ENCODE measurements around the gene NCF2.

Gene NCF2

GRCh38 chr1:183600136-183600535 lies 9.9 kb upstream of the NCF2 start:
- H3K27me3 ChIP-seq (ENCODE audit: control insufficient read depth, insufficient read depth, low read length, poor library complexity, severe bottlenecking): no peaks in the 10 kb centered on the region
- no peaks in the 10 kb centered on the region for H3K4me1 ChIP-seq (ENCODE audit: control insufficient read depth, insufficient read depth, low read length)
- no peak overlapping the region for H3K4me3 ChIP-seq (ENCODE audit: insufficient read depth, low read depth, low read length)
- no peaks in the 10 kb centered on the region for H3K9me3 ChIP-seq (ENCODE audit: control insufficient read depth, low read length)
- 90 to 96% methylated on average over 3 of the region's 3 CpGs for WGBS, 2 experiments
- no peaks in the 10 kb centered on the region for H3K36me3 ChIP-seq (ENCODE audit: control insufficient read depth, insufficient read depth, low read length)
- H3K27ac ChIP-seq (ENCODE audit: insufficient read depth, low read depth, low read length, poor library complexity, severe bottlenecking): no peak overlapping the region

GRCh38 chr1:183598386-183598785 lies 8.1 kb upstream of the NCF2 start:
- Histone ChIP-seq H3K4me1 (ENCODE audit: control insufficient read depth, insufficient read depth, low read length) (no peaks in the 10 kb centered on the region), H3K4me3 (ENCODE audit: insufficient read depth, low read depth, low read length) (no peak overlapping the region), H3K9me3 (ENCODE audit: control insufficient read depth, low read length) (no peaks in the 10 kb centered on the region), H3K36me3 (ENCODE audit: control insufficient read depth, insufficient read depth, low read length) (no peaks in the 10 kb centered on the region), H3K27ac (ENCODE audit: insufficient read depth, low read depth, low read length, poor library complexity, severe bottlenecking) (no peak overlapping the region), H3K27me3 (ENCODE audit: control insufficient read depth, insufficient read depth, low read length, poor library complexity, severe bottlenecking) (no peaks in the 10 kb centered on the region)
- WGBS, 2 experiments: 90 to 98% methylated on average over 2 of the region's 2 CpGs

GRCh38 chr1:183597656-183598347 lies 7.5 kb upstream of the NCF2 start:
- no peaks in the 10 kb centered on the region for H3K36me3 ChIP-seq (ENCODE audit: control insufficient read depth, insufficient read depth, low read length)
- H3K27ac ChIP-seq (ENCODE audit: insufficient read depth, low read depth, low read length, poor library complexity, severe bottlenecking): no peak overlapping the region
- H3K4me3 ChIP-seq (ENCODE audit: insufficient read depth, low read depth, low read length): no peak overlapping the region
- no peaks in the 10 kb centered on the region for H3K9me3 ChIP-seq (ENCODE audit: control insufficient read depth, low read length)
- 80 to 84% methylated on average over 5 of the region's 5 CpGs for WGBS, 2 experiments
- no peaks in the 10 kb centered on the region for H3K4me1 ChIP-seq (ENCODE audit: control insufficient read depth, insufficient read depth, low read length)
- H3K27me3 ChIP-seq (ENCODE audit: control insufficient read depth, insufficient read depth, low read length, poor library complexity, severe bottlenecking): no peaks in the 10 kb centered on the region

- no peak overlapping the region for H3K4me3 ChIP-seq (ENCODE audit: insufficient read depth, low read depth, low read length)
- H3K9me3 ChIP-seq (ENCODE audit: control insufficient read depth, low read length): no peaks in the 10 kb centered on the region
- H3K36me3 ChIP-seq (ENCODE audit: control insufficient read depth, insufficient read depth, low read length): no peaks in the 10 kb centered on the region
- 93 to 95% methylated on average over 5 of the region's 5 CpGs for WGBS, 2 experiments
- no peaks in the 10 kb centered on the region for H3K4me1 ChIP-seq (ENCODE audit: control insufficient read depth, insufficient read depth, low read length)
- H3K27me3 ChIP-seq (ENCODE audit: control insufficient read depth, insufficient read depth, low read length, poor library complexity, severe bottlenecking): no peaks in the 10 kb centered on the region
- no peak overlapping the region for H3K27ac ChIP-seq (ENCODE audit: insufficient read depth, low read depth, low read length, poor library complexity, severe bottlenecking)
Observed at GRCh38 chr1:183596500-183596899, 6.2 kb upstream of the NCF2 start.

GRCh38 chr1:183595537-183595936 lies 5.3 kb upstream of the NCF2 start:
- H3K4me1 ChIP-seq (ENCODE audit: control insufficient read depth, insufficient read depth, low read length): no peaks in the 10 kb centered on the region
- H3K36me3 ChIP-seq (ENCODE audit: control insufficient read depth, insufficient read depth, low read length): no peaks in the 10 kb centered on the region
- 96 to 97% methylated on average over 2 of the region's 2 CpGs for WGBS, 2 experiments
- H3K4me3 ChIP-seq (ENCODE audit: insufficient read depth, low read depth, low read length): no peak overlapping the region
- H3K9me3 ChIP-seq (ENCODE audit: control insufficient read depth, low read length): no peaks in the 10 kb centered on the region
- H3K27ac ChIP-seq (ENCODE audit: insufficient read depth, low read depth, low read length, poor library complexity, severe bottlenecking): no peak overlapping the region
- H3K27me3 ChIP-seq (ENCODE audit: control insufficient read depth, insufficient read depth, low read length, poor library complexity, severe bottlenecking): no peaks in the 10 kb centered on the region

GRCh38 chr1:183593356-183593755 lies 3.1 kb upstream of the NCF2 start:
- Histone ChIP-seq H3K4me1 (ENCODE audit: control insufficient read depth, insufficient read depth, low read length) (peaks cover 4% of the 10 kb centered on the region), H3K9me3 (ENCODE audit: control insufficient read depth, low read length) (no peaks in the 10 kb centered on the region), H3K36me3 (ENCODE audit: control insufficient read depth, insufficient read depth, low read length) (no peaks in the 10 kb centered on the region), H3K27me3 (ENCODE audit: control insufficient read depth, insufficient read depth, low read length, poor library complexity, severe bottlenecking) (no peaks in the 10 kb centered on the region), H3K4me3 (ENCODE audit: insufficient read depth, low read depth, low read length) (no peak overlapping the region), H3K27ac (ENCODE audit: insufficient read depth, low read depth, low read length, poor library complexity, severe bottlenecking) (no peak overlapping the region)
- 86% methylated on average over 3 of the region's 3 CpGs for WGBS, 2 experiments

- H3K4me3 ChIP-seq (ENCODE audit: insufficient read depth, low read depth, low read length): no peak overlapping the region
- no peaks in the 10 kb centered on the region for H3K9me3 ChIP-seq (ENCODE audit: control insufficient read depth, low read length)
- 92 to 95% methylated on average over 7 of the region's 7 CpGs for WGBS, 2 experiments
- H3K27me3 ChIP-seq (ENCODE audit: control insufficient read depth, insufficient read depth, low read length, poor library complexity, severe bottlenecking): no peaks in the 10 kb centered on the region
- no peak overlapping the region for H3K27ac ChIP-seq (ENCODE audit: insufficient read depth, low read depth, low read length, poor library complexity, severe bottlenecking)
- H3K4me1 ChIP-seq (ENCODE audit: control insufficient read depth, insufficient read depth, low read length): peaks cover 4% of the 10 kb centered on the region
- no peaks in the 10 kb centered on the region for H3K36me3 ChIP-seq (ENCODE audit: control insufficient read depth, insufficient read depth, low read length)
Observed at GRCh38 chr1:183592733-183593132, 2.5 kb upstream of the NCF2 start.

- WGBS, 2 experiments: 89 to 93% methylated on average over 4 of the region's 4 CpGs
- Histone ChIP-seq H3K9me3 (ENCODE audit: control insufficient read depth, low read length) (no peaks in the 10 kb centered on the region), H3K4me1 (ENCODE audit: control insufficient read depth, insufficient read depth, low read length) (peaks cover 4% of the 10 kb centered on the region), H3K4me3 (ENCODE audit: insufficient read depth, low read depth, low read length) (no peak overlapping the region), H3K27ac (ENCODE audit: insufficient read depth, low read depth, low read length, poor library complexity, severe bottlenecking) (no peak overlapping the region), H3K36me3 (ENCODE audit: control insufficient read depth, insufficient read depth, low read length) (no peaks in the 10 kb centered on the region), H3K27me3 (ENCODE audit: control insufficient read depth, insufficient read depth, low read length, poor library complexity, severe bottlenecking) (no peaks in the 10 kb centered on the region)
Observed at GRCh38 chr1:183589874-183590243, 400 bp downstream of the NCF2 start.

- WGBS, 2 experiments: 90 to 96% methylated on average over 5 of the region's 5 CpGs
Observed at GRCh38 chr1:183589384-183589783, 875 bp downstream of the NCF2 start.

GRCh38 chr1:183588827-183589226 lies 1.4 kb downstream of the NCF2 start:
- Histone ChIP-seq H3K36me3 (ENCODE audit: control insufficient read depth, insufficient read depth, low read length) (no peaks in the 10 kb centered on the region), H3K4me3 (ENCODE audit: insufficient read depth, low read depth, low read length) (no peak overlapping the region), H3K27ac (ENCODE audit: insufficient read depth, low read depth, low read length, poor library complexity, severe bottlenecking) (no peak overlapping the region), H3K4me1 (ENCODE audit: control insufficient read depth, insufficient read depth, low read length) (peaks cover 4% of the 10 kb centered on the region), H3K27me3 (ENCODE audit: control insufficient read depth, insufficient read depth, low read length, poor library complexity, severe bottlenecking) (no peaks in the 10 kb centered on the region), H3K9me3 (ENCODE audit: control insufficient read depth, low read length) (no peaks in the 10 kb centered on the region)

More at GRCh38 chr1:183589384-183589783, 875 bp downstream of the NCF2 start:
- H3K9me3 ChIP-seq (ENCODE audit: control insufficient read depth, low read length): no peaks in the 10 kb centered on the region
- H3K4me3 ChIP-seq (ENCODE audit: insufficient read depth, low read depth, low read length): no peak overlapping the region
- peaks cover 4% of the 10 kb centered on the region for H3K4me1 ChIP-seq (ENCODE audit: control insufficient read depth, insufficient read depth, low read length)
- no peaks in the 10 kb centered on the region for H3K27me3 ChIP-seq (ENCODE audit: control insufficient read depth, insufficient read depth, low read length, poor library complexity, severe bottlenecking)
- H3K27ac ChIP-seq (ENCODE audit: insufficient read depth, low read depth, low read length, poor library complexity, severe bottlenecking): no peak overlapping the region
- H3K36me3 ChIP-seq (ENCODE audit: control insufficient read depth, insufficient read depth, low read length): no peaks in the 10 kb centered on the region

GRCh38 chr1:183586926-183587325 lies 3.3 kb downstream of the NCF2 start:
- Histone ChIP-seq H3K36me3 (ENCODE audit: control insufficient read depth, insufficient read depth, low read length) (no peaks in the 10 kb centered on the region), H3K4me3 (ENCODE audit: insufficient read depth, low read depth, low read length) (no peak overlapping the region)

More at GRCh38 chr1:183586926-183587325, 3.3 kb downstream of the NCF2 start:
- WGBS, 2 experiments: 92% methylated on average over 8 of the region's 8 CpGs
- Histone ChIP-seq H3K4me1 (ENCODE audit: control insufficient read depth, insufficient read depth, low read length) (peaks cover 4% of the 10 kb centered on the region), H3K27me3 (ENCODE audit: control insufficient read depth, insufficient read depth, low read length, poor library complexity, severe bottlenecking) (no peaks in the 10 kb centered on the region), H3K9me3 (ENCODE audit: control insufficient read depth, low read length) (no peaks in the 10 kb centered on the region), H3K27ac (ENCODE audit: insufficient read depth, low read depth, low read length, poor library complexity, severe bottlenecking) (no peak overlapping the region)

Measured in ectodermal cell (in vitro differentiated cells).